Peyer's patch (tissue), 4 donors: ENCODE data around the gene C19orf47. TPM values are rescaled to one million over a fixed set of nuclear protein-coding genes. Genes with fewer than 3 reads are reported as not detected.

ENCODE experiments used
- DNase-seq, 3 donors: peaks; one replicate each; pipeline ENCODE4 v3.0.0-alpha.2; 2017 to 2019
- H3K27ac ChIP-seq, 4 donors: fragments of 200-600 bp; sonication (generic); one replicate each; pipeline ENCODE4 v1.5.1; 2016 to 2019
- H3K27me3 ChIP-seq, 2 donors: fragments of 200-600 bp; sonication (generic); one replicate each; pipeline ENCODE4 v1.5.1; 2019
- H3K36me3 ChIP-seq, 3 donors: fragments of 200-600 bp; sonication (generic); one replicate each; pipeline ENCODE4 v1.5.1; 2016 to 2019
- H3K4me1 ChIP-seq, 4 donors: fragments of 200-600 bp; sonication (generic); one replicate each; pipeline ENCODE4 v1.5.1; 2016 to 2019
- H3K4me3 ChIP-seq, 4 donors: fragments of 200-600 bp; sonication (generic); 1 replicate in 3 of 4; 2 replicates in 1 of 4; pipeline ENCODE4 v1.5.1; 2016 to 2019; ENCODE audit warnings: mild to moderate bottlenecking in 1 of 4
- H3K9me3 ChIP-seq, 4 donors: fragments of 200-600 bp; sonication (generic); one replicate each; pipeline ENCODE4 v1.5.1; 2016 to 2019; ENCODE audit warnings: mild to moderate bottlenecking in 1 of 4
- CTCF ChIP-seq, 6 experiments: fragments of 450-650 bp in 4 of 6; fragments of 200-600 bp in 2 of 6; sonication (generic) in 1 of 6; IDR thresholded peaks; one replicate each; pipeline ENCODE4 v1.5.1; 2017 to 2019; ENCODE audit warnings: antibody characterized with exemption in 6 of 6, mild to moderate bottlenecking in 3 of 6, moderate library complexity in 1 of 6
- POLR2A ChIP-seq, 2 donors: fragments of 450-650 bp; IDR thresholded peaks; one replicate each; pipeline ENCODE4 v1.5.1; 2017; ENCODE audit warnings: antibody characterized with exemption in 2 of 2, mild to moderate bottlenecking in 2 of 2, moderate library complexity in 2 of 2
- total RNA-seq, 4 donors: library from RNA; depleted of rRNA; stranded (reverse); fragments of >200 nt; gene quantifications; one replicate each; pipeline ENCODE4 v1.1.0, GENCODE V29; 2016

The C19orf47 gene
- total RNA-seq, 4 donors from 2014 or later = 5.8 to 11.3 (median 9.9) TPM

GRCh38 chr19:40379446-40380198 is 31.4 kb upstream of the C19orf47 start:
- H3K36me3 ChIP-seq = peaks cover 0 to 39% (median 0%) of the 10 kb centered on the region in 3 donors
- H3K9me3 ChIP-seq = no peaks in the 10 kb centered on the region
- TF ChIP-seq POLR2A (IDR thresholded peaks at IDR 0.05) = no peak

GRCh38 chr19:40378509-40378908 is 30.3 kb upstream of the C19orf47 start:
- no peaks in the 10 kb centered on the region for H3K27me3 ChIP-seq
- H3K27ac ChIP-seq = no peak overlapping the region
- H3K36me3 ChIP-seq = peaks cover 0 to 48% (median 0%) of the 10 kb centered on the region in 3 donors
- no peak for DNase-seq
- no peaks in the 10 kb centered on the region for H3K4me1 ChIP-seq
- H3K4me3 ChIP-seq = no peak overlapping the region
- TF ChIP-seq POLR2A (IDR thresholded peaks at IDR 0.05) = no peak
- TF ChIP-seq CTCF (IDR thresholded peaks at IDR 0.05) = no peak
- H3K9me3 ChIP-seq = no peaks in the 10 kb centered on the region

More at GRCh38 chr19:40379446-40380198, 31.4 kb upstream of the C19orf47 start:
- Histone ChIP-seq H3K4me3 (no peak overlapping the region), H3K4me1 (no peaks in the 10 kb centered on the region), H3K27me3 (no peaks in the 10 kb centered on the region), H3K27ac (no peak overlapping the region)
- no peak for DNase-seq

- H3K27ac ChIP-seq = no peak overlapping the region
- H3K36me3 ChIP-seq = peaks cover 0 to 51% (median 0%) of the 10 kb centered on the region in 3 donors
- H3K9me3 ChIP-seq = no peaks in the 10 kb centered on the region
- TF ChIP-seq POLR2A (IDR thresholded peaks at IDR 0.05) (no peak), CTCF (IDR thresholded peaks at IDR 0.05) (no peak)
- DNase-seq = no peak
- H3K4me3 ChIP-seq = no peak overlapping the region
- H3K4me1 ChIP-seq = no peaks in the 10 kb centered on the region
- H3K27me3 ChIP-seq = no peaks in the 10 kb centered on the region
These were observed 29.7 kb upstream of the C19orf47 start for GRCh38 chr19:40377876-40378385.

GRCh38 chr19:40376286-40376862 is 28.2 kb upstream of the C19orf47 start:
- no peak for TF ChIP-seq POLR2A (IDR thresholded peaks at IDR 0.05)
- TF ChIP-seq CTCF (IDR thresholded peaks at IDR 0.05) = no peak
- Histone ChIP-seq H3K4me3 (no peak overlapping the region), H3K9me3 (no peaks in the 10 kb centered on the region), H3K27ac (no peak overlapping the region), H3K4me1 (no peaks in the 10 kb centered on the region), H3K36me3 (peaks cover 0 to 66% (median 0%) of the 10 kb centered on the region in 3 donors), H3K27me3 (no peaks in the 10 kb centered on the region)
- DNase-seq = no peak

GRCh38 chr19:40374084-40374483 is 25.9 kb upstream of the C19orf47 start:
- no peaks in the 10 kb centered on the region for H3K9me3 ChIP-seq
- H3K4me3 ChIP-seq = no peak overlapping the region
- no peak for TF ChIP-seq CTCF (IDR thresholded peaks at IDR 0.05)
- TF ChIP-seq POLR2A (IDR thresholded peaks at IDR 0.05) = no peak
- H3K4me1 ChIP-seq = no peaks in the 10 kb centered on the region
- no peaks in the 10 kb centered on the region for H3K27me3 ChIP-seq
- peaks cover 0 to 69% (median 0%) of the 10 kb centered on the region in 3 donors for H3K36me3 ChIP-seq
- H3K27ac ChIP-seq = no peak overlapping the region
- DNase-seq = no peak

GRCh38 chr19:40371802-40372122 is 23.6 kb upstream of the C19orf47 start:
- Histone ChIP-seq H3K36me3 (peaks cover 0 to 70% (median 0%) of the 10 kb centered on the region in 3 donors), H3K4me1 (no peaks in the 10 kb centered on the region), H3K4me3 (no peak overlapping the region), H3K27ac (no peak overlapping the region), H3K9me3 (no peaks in the 10 kb centered on the region), H3K27me3 (no peaks in the 10 kb centered on the region)
- TF ChIP-seq POLR2A (IDR thresholded peaks at IDR 0.05) = no peak
- TF ChIP-seq CTCF (IDR thresholded peaks at IDR 0.05) = no peak
- no peak for DNase-seq
